GM19099 (cell line): ENCODE measurements around the gene CACNB2.

Experiments
- POLR2A ChIP-seq: IDR thresholded peaks from 3 replicates; pipeline ENCODE4 v1.6.1; 2011; ENCODE audit warnings: low read depth; ENCODE audit not compliant: insufficient read length; ENCODE audit errors: extremely low read depth

CACNB2 gene

DNA sequence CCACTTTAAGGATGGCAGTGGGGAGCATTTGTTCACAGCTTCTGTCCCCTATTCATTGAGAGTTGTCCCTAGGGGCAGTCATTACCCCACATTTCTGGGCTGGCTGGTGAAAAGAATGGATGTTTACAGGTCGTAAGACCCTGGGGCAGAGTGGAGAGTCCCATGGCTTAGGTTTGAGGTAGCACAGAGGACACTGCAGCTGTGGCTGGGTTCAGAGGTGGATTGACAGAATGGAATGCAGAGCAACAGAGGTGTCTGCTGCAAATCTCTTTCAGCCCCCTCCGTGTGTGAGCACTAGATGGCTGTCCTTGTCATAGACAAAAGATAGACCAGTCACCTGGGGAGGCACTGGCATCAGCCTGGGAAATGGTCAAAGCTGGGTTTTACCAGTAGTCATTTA, 141.9 kb downstream of the CACNB2 start:
- no peak for TF ChIP-seq POLR2A

DNA sequence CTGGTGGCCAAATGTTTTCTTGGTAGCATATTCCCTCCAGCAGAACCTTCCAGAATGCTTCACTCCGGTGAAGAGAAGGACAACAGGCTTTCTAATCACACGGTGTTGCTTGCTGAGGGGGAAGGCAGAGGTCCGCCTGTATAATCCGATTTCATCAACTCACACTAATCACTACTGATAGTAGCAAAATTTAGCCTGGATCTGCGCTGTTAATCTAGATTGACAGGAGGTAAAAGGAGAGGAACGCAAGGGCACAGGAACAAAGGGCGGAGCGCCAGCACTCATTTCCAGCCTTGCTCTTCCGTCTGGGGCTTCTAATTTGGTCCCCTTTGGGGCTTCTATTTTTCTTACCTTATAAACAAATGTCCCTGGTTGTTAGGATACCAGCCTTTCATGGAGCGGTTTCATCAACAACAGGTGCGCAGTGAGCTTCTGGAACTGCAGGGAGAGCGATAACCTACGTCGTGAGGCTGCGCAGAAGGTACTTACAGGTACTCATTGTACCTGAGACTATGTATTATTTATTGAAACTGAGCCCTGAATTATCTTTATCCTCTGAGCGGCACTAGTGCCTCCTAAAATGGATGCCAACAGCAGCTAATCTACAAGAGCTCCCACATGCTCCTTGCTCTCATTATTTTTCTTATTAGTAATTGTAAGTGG, 150.6 kb downstream of the CACNB2 start:
- TF ChIP-seq POLR2A: no peak

DNA sequence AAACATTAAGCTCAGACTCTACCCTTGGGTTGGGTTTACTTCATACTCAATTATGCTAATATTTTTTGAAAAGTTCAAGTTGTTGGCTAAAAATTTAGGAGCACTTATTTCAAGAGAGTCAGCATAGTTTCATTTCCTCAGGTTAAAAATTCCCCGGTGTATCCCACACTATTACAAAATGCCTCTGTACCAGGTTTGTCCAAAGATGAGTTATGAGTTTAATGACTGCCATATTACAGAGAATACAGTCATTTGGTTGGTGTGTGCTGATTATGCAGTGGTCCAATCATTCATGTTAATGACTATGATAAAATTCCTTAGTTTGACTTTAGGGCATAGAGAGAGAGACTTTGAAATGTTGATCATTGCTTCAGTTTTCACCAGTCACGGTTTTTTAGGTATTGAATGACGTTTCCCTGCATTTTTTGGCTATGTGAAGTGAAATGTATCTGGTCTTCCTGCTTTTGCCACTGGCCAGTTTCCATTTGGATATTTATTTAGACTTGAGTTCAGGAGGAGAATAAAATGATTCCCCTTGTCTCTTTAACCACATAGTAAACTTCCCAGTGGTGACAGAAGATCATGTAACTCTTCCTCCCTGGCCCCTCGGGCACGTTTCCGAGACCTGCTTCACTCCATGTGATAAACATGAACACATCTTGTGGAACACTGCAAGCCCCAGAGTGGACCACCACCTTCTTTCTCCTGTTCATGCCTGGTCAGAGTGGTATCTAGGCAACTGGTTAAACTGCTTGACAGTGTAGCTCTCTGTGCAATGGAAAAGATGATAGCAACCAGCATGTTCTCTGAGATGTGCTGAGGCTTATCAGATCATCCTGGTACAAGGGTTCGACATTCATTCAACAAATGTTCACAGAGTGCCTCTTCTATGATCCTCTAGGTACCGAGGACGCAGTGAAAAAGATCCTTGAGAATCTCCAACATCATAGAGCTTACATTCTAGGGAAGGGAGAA, 153.6 kb downstream of the CACNB2 start:
- no peak for TF ChIP-seq POLR2A

DNA sequence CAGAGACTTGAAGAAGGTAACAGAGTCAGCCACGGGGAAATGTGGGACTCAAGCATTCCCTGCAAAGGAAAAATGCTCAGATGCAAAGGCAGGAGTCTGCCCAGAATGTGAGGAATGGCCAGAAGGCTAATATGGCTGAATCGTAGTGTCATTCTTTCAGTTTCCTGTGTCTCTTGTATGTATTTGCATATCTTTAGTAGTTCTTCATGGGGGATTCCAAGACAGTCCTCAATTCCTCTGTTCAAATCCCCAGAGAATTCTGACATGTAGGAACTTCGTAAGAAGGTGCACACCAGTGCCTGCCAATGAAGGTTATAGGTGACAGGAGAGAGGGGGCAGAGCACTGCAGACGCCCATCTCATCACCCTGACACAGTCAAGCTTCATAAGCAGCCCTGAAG, 154.4 kb downstream of the CACNB2 start:
- no peak for TF ChIP-seq POLR2A

DNA sequence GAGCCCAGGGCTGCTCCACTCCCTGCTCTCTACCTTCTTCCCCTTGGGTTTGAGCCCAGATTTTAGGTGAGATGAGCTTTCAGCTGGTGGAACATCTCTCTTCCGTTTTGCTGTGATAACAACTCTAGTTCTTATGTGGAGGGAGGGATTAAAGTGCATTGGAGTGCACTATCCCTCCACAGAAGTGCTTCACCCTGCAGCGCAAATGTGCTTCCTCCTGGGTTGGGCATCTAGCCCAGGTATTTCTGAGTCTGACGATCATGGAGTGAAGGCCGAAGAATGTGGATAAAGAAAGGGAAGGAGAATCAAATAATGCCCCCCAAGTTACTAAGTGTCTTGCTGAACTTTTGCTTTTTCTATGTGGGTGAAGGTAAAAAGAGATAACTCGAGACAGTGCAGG, 157.4 kb downstream of the CACNB2 start:
- no peak for TF ChIP-seq POLR2A

DNA sequence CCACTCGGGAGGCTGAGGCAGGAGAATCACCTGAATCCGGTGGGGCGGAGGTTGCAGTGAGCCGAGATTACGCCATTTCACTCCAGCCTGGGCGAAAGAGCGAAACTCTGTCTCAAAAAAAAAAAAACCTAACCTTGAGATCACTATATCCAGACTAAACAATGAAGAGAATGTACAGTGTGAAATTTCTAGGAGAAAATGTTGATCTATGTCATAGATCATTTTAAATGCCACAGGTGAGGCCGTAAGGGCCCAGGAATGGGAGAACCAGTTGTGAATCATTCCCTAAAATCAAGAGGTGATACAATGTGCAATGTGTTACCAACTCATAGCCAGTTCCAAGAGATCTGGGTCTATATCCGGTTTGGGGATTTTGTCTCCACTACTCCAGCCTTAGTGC, 158.0 kb downstream of the CACNB2 start:
- no peak for TF ChIP-seq POLR2A

DNA sequence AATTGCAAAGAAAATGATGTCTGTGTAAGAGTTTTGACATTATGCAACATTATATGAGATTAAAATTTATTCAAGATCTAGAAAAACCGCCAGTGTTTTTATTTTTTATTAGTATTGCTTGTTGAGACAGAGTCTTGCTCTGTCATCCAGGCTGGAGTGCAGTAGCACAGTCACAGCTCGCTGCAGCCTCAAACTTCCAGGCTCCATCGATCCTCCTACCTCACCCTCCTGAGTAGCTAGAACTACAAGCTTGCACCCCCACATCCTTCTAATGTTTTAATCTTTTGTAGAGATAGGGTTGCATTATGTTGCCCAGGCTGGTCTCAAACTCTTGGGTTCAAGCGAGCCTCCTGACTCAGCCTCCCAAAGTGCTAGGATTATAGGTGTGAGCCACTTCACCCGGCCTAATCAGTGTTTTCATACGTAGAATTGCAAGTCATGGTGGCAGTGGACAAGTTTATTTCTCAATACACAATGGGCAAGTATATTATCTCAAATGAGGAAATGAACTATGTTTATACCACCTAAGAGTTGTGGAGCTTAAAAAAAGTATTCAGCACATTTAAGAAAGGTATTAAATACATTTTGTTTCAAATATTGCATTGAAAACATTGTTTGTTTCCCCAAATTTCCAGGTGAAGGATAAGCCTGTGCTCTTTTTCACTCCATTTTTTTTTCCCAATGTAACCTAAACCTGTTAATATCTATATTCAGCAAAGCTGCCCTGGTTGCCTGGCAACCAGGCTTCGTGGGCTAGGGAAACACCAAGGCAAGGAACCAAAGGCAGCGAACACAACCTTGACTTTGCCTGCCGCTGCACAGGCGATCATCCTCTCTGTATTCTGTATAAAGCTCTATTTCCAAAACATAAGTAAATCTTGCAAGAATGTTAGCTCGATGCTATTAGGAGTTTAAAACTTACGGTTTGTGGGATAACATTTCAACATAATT, 163.9 kb downstream of the CACNB2 start:
- no peak for TF ChIP-seq POLR2A

DNA sequence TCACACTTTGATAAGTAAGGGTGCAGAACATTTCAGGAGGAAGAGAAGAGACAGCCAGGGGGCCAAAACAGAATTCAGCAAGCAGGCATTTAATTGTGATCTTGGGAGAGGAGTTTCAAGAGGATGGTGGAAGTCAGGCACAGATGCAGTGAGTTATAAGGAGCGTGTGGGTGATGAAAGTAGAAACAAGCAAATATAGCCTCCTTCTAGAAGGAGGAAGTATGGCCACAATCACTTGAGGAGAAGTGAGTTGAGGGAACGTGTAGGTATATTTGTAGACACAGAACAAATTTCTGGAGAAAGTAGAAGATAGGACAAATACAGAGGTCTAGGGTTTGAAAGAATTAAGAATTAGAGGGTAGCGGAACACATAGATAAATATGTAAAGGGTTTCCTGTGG, 165.8 kb downstream of the CACNB2 start:
- no peak for TF ChIP-seq POLR2A

DNA sequence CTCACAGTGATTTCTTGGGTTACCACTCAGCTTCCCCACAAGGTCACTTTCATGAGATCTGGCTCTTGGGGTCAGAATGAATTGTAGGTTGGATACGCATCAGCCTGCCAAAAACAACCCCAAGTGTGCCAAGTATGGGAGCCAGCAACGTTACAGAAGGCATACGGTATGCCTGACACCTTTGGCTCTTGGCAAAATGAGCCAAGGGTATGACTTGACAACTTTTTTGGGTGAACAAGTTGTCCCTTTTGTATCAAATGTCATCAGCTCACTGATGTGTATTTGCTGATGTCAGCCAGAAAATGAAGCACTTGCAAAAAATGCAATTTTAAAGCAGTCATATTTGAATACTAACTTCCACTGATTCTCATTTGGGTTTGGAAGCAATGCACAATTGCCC, 168.4 kb downstream of the CACNB2 start:
- no peak for TF ChIP-seq POLR2A

DNA sequence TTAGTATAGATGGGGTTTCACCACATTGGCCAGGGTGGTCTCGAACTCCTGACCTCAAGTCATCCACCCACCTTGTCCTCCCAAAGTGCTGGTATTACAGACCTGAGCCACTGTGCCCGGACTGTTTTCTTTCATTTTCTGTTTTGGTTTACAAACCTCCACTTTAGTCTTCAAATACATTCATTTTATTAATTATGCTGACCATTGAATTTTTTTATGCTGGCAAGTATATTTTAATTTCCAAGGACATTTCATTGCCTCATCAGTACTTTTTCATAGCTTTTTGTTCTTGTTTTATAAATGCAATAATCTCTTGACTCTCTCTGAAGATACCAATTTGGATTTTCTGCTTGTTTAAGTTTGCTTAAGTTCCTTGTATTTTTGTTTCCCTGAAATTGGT, 170.5 kb downstream of the CACNB2 start:
- TF ChIP-seq POLR2A: no peak

DNA sequence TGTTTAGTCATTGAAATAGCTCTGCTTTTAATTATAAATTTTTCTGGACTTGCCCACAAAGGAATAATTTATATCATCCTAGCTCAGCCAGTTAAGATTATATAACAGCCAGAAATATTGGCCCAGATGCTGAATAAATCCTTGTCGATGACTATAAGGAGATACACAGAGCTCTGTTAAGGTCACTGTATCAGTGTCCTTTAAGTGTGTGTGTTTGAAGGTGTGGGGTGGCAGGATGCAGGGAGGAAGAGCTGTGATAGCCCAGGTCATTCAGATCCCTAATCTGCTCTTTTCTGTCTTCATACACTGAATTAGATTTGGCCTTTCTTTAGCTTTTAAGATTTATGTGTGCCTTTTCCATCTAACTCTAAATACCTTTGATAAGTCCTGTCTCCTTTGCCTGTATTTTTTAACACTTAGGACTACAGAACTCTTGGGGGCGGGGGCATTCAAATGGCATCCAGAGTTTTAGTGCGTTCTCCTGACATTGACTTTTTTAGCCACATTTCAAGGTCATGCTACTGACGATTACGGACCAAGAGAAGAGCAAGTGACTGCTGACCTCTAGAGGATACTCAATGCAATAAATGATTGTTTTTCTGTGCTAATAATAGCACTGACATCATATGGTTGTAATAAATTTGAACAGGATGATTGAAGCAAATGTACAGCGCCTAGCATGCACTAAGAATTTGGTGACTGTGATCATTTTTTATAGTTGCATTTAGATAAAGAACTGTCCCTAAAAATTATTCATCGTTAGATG, 172.3 kb downstream of the CACNB2 start:
- no peak for TF ChIP-seq POLR2A

DNA sequence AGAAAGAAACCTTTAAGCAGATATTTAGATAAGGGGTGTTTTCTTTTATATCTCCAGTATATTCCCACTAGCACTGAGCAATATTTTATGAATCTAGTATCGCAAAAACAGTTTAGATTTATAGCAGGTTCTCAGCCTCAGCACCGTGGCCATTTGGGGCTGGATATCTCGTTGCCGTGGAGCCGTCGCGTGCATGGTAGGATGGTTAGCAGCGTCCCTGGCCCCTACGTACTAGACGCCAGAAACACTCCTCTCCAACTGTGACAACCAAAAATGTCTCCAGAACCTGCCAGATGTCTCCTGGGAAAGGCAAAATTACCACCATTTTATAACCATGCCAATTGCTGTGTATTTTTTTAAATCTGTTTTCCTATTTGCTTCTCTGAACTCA, 172.9 kb downstream of the CACNB2 start:
- TF ChIP-seq POLR2A: no peak

DNA sequence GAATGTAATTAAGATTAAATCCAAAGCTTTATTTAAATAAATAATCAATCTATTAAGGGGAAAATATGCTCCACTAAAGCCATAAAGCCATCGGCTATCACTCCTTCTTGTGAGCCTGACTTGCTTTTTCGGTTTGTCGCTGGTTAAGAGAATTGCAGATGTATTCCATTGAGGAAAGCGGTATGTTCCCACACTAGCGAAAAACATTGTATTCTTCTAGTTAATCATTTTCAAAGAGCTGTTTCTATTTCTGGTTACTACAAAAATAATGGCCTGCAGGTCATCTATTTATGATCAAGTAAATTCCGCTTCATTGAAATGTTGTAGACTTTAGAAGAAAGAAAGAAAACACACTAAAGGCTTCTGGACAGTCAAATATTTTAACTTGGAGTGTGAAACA, 173.4 kb downstream of the CACNB2 start:
- no peak for TF ChIP-seq POLR2A

DNA sequence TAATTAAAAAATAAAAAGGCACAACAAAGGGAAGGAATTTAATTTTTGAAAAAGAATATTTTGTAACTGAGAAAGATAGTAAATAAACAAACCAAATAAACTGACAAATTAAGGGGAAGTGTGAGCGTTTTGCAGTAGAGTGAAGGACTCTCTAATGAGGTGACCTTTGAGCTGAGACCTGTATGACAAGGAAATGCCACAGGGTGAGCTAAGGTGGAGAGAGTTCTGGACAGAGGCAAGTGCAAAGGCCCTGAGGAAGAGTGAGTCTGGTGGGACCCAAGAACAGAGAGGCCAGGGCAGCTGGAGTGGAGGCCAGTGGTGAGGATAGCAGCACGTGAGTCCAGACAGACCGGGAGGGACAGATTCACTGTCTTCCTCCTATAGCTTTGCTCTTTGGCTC, 179.4 kb downstream of the CACNB2 start:
- no peak for TF ChIP-seq POLR2A
